Suprapubic skin (tissue), 4 donors: ENCODE measurements around the gene TBC1D22A.

Experiments
- CTCF ChIP-seq, 2 donors: fragments of 200-600 bp in 1 of 2; fragments of 450-650 bp in 1 of 2; sonication (generic) in 1 of 2; IDR thresholded peaks; one replicate each; pipeline ENCODE4 v1.5.1; 2016 to 2019; ENCODE audit warnings: antibody characterized with exemption in 2 of 2, mild to moderate bottlenecking in 1 of 2, moderate library complexity in 1 of 2
- EP300 ChIP-seq: sonication (generic); formaldehyde crosslinking; IDR thresholded peaks from one replicate; pipeline ENCODE4 v1.6.1; 2017; ENCODE audit warnings: antibody characterized with exemption
- POLR2A ChIP-seq, 2 donors: fragments of 450-650 bp; IDR thresholded peaks; one replicate each; pipeline ENCODE4 v1.6.1; 2017; ENCODE audit warnings: antibody characterized with exemption in 2 of 2, mild to moderate bottlenecking in 2 of 2, moderate library complexity in 2 of 2
- POLR2AphosphoS5 ChIP-seq, 3 donors: sonication (generic); formaldehyde crosslinking; IDR thresholded peaks; one replicate each; pipeline ENCODE4 v1.6.1; 2017; ENCODE audit warnings: antibody characterized with exemption in 3 of 3

DNA sequence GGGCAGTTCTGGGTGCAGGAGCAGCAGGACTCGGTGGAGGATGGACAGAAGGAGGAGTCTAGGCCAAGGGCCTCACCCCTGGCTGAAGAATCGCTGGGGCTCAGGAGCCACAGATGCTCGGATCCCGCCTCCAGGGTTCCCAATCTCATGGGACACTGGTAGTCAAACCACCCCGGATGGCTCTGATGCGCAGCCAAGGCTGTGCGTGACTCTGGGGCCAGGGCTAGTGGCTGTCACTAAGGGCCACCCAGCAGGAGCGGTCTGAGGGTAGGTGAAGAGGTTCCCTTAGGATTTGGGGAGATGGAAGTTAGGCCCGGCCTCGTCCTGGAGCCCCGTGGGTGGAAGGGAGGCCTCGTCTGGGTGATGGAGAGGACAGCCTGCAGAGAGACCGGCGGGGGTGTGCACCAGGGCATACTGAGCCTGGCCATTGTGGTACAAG, 300.6 kb downstream of the TBC1D22A start:
- TF ChIP-seq CTCF (IDR thresholded peaks at IDR 0.05) (no peak), POLR2A (IDR thresholded peaks at IDR 0.05) (no peak), POLR2AphosphoS5 (IDR thresholded peaks at IDR 0.05) (no peak), EP300 (no peak)
